ENCODE measurements around the gene ARHGAP26. TPM values are rescaled to one million over a fixed set of nuclear protein-coding genes. Genes with fewer than 3 reads are reported as not detected.

The ARHGAP26 gene
- total RNA-seq (2012; rRNA removed) (0.54 and 0.56 TPM in 2 replicates), polyA plus RNA-seq (2012; rRNA removed) (0.27 and 0.56 TPM in 2 replicates), Bru-seq, nascent RNA (percentile 35 among the genes with signal in this experiment), BruChase-seq, experiment 1, labeled RNA remaining after a 6-hour chase (percentile 30 among the genes with signal in this experiment), BruChase-seq, experiment 2, labeled RNA remaining after a 2-hour chase (percentile 31 among the genes with signal in this experiment)
- polyA plus RNA-seq (2012; cell fraction: cytosol; rRNA removed), result 0.06 and 0.13 TPM in 2 replicates
- polyA plus RNA-seq (2012; cell fraction: nucleus; rRNA removed; ENCODE audit: low replicate concordance), result 0.40 and 2.1 TPM in 2 replicates
- long read RNA-seq, partial matches to known transcripts, result 0 of 1 reads
- long read RNA-seq, other reads (novel, unspliced or antisense), result 1 of 1 reads

- no peak within 1 kb of the TSS for H2BK15ac ChIP-seq (ENCODE audit: low read depth, low read length)
- H3K4me3 ChIP-seq (ENCODE audit: insufficient read depth, low read depth, low read length), result peak within 1 kb of the TSS; percentile 87
- intact Hi-C loops (cut with micrococcal nuclease) (loop anchor here (2.0 to 5.0 kb wide), 3 partner anchors 43 to 97 kb away; no protein-coding TSS in a partner anchor), in situ Hi-C loops (cut with MboI; ENCODE audit: low sequenced_read_pairs) (loop anchor here (5.0 kb wide), 1 partner anchor 102 kb away; no protein-coding TSS in a partner anchor), dilution Hi-C loops (cut with HindIII; ENCODE audit: low sequenced_read_pairs, unreplicated experiment) (no loop called here)
- no peak within 1 kb of the TSS for H2AK5ac ChIP-seq (ENCODE audit: low read depth, low read length)
- no peaks in the 10 kb centered on the region for H3K36me3 ChIP-seq (ENCODE audit: control insufficient read depth, insufficient read depth, low read length)
- ChIA-PET CTCF (interaction anchor here (0.6 to 1.8 kb wide), 7 partner anchors 17 to 128 kb away, joined by 3 to 6 read pairs (median 3); no protein-coding TSS in a partner anchor), POLR2A (ENCODE audit: unreplicated experiment) (no interaction called here)
- no peak within 1 kb of the TSS for H3K14ac ChIP-seq (replicated peaks; ENCODE audit: low read depth, low read length)
- no peak within 1 kb of the TSS for H4K91ac ChIP-seq (ENCODE audit: insufficient read depth, low read depth, low read length)
- H2BK120ac ChIP-seq (ENCODE audit: low read depth, low read length), result no peak within 1 kb of the TSS
- H3K27ac ChIP-seq (ENCODE audit: insufficient read depth, low read length), result no peak within 1 kb of the TSS; the same call in 1 of the 2 replicates
- H3K79me1 ChIP-seq (ENCODE audit: low read depth in 1 of 2, low read length in 2 of 2), result no peaks in the 10 kb centered on the region
- peaks cover 34% of the 10 kb centered on the region for H3K27me3 ChIP-seq (ENCODE audit: control insufficient read depth, insufficient read depth, low read length)
- WGBS, 2 experiments (ENCODE audit: extremely low coverage in 2 of 2, insufficient read length in 1 of 2), result 0% methylated on average over 62 of the region's 87 CpGs; no CpG with 5 or more reads in 1 of the 2 experiments
- peak within 1 kb of the TSS; percentile 50 for H3K9ac ChIP-seq (ENCODE audit: low read depth, low read length)
- H2BK20ac ChIP-seq (ENCODE audit: low read depth, low read length), result no peak within 1 kb of the TSS
- peak; percentile 100 for ATAC-seq (ENCODE audit: low read depth)
- no TSS peak for BruUV-seq (replicated peaks)
- H2AK9ac ChIP-seq (replicated peaks; ENCODE audit: low read depth, low read length, poor library complexity), result peak within 1 kb of the TSS; percentile 51
- H2BK5ac ChIP-seq (ENCODE audit: low read depth, low read length, poor library complexity, severe bottlenecking), result no peak within 1 kb of the TSS
- H4K20me1 ChIP-seq (ENCODE audit: insufficient read depth, low read length), result no peaks in the 10 kb centered on the region
- H3K56ac ChIP-seq (ENCODE audit: extremely low read depth, insufficient read depth, low read length), result no peak within 1 kb of the TSS
- no peak within 1 kb of the TSS for H3K18ac ChIP-seq (ENCODE audit: low read depth, low read length)
- no peak within 1 kb of the TSS for H4K5ac ChIP-seq (ENCODE audit: low read depth, low read length)
- peak; percentile 91 for DNase-seq
- no peak within 1 kb of the TSS for H3K4ac ChIP-seq (ENCODE audit: low read depth, low read length)
- no peaks in the 10 kb centered on the region for H3K9me1 ChIP-seq (ENCODE audit: insufficient read depth, low read length)
- peak within 1 kb of the TSS; percentile 96 for H3K4me2 ChIP-seq (ENCODE audit: low read depth, low read length)
- peak within 1 kb of the TSS; percentile 97 for H2AFZ ChIP-seq (replicated peaks; ENCODE audit: low read length, poor library complexity)
- H4K8ac ChIP-seq (ENCODE audit: low read depth in 2 of 2, low read length in 2 of 2), result 0 out of 4 replicates have a peak within 1 kb of the TSS, but pooled peaks of 1 of the 2 experiments have one; percentile 22
- no peaks in the 10 kb centered on the region for H3K9me3 ChIP-seq (ENCODE audit: control insufficient read depth, insufficient read depth, low read length)
- 0 out of 2 replicates have a peak within 1 kb of the TSS, but pooled peaks have one; percentile 60 for H3K23ac ChIP-seq (ENCODE audit: low read depth, low read length)
- H3K4me1 ChIP-seq (ENCODE audit: control insufficient read depth, insufficient read depth, low read length), result peaks cover 3% of the 10 kb centered on the region; the same call in 1 of the 2 replicates
- TF ChIP-seq USF2 (IDR thresholded peaks at IDR 0.05; ENCODE audit: low read depth, low read length) (no peak), POLR2A (IDR thresholded peaks at IDR 0.05; ENCODE audit: low read depth, low read length) (peak; percentile 69), MAZ (IDR thresholded peaks at IDR 0.05; ENCODE audit: borderline replicate concordance, low read depth, low read length) (no peak), RAD21 (IDR thresholded peaks at IDR 0.05; ENCODE audit: low read length) (peak; percentile 55), CTCF (conservative IDR thresholded peaks at IDR 0.05; ENCODE audit: low read depth, low read length) (peak; percentile 46), MXI1 (IDR thresholded peaks at IDR 0.05; ENCODE audit: borderline replicate concordance, low read depth, low read length) (no peak), BHLHE40 (IDR thresholded peaks at IDR 0.05; ENCODE audit: low read depth, low read length) (no peak), RFX5 (IDR thresholded peaks at IDR 0.05; ENCODE audit: low read depth, low read length) (no peak), NFE2L2 (IDR thresholded peaks at IDR 0.05; ENCODE audit: low read depth, low read length) (no peak), RCOR1 (IDR thresholded peaks at IDR 0.05; ENCODE audit: insufficient replicate concordance, low read length) (no peak), ELK1 (IDR thresholded peaks at IDR 0.05; ENCODE audit: borderline replicate concordance, low read depth, low read length) (no peak)
These were observed at the start of gene ARHGAP26 for GRCh38 chr5:142769793-142770649. Gene ARHGAP26, plus strand, starts transcription at chr5:142770377. Its CDS starts 385 bp downstream, at chr5:142770762.
